PC-3 (cell line): Measurements from ENCODE around the gene DST. TPM values are rescaled to one million over a fixed set of nuclear protein-coding genes. Genes with fewer than 3 reads are reported as not detected.
A peak's percentile ranks its signal among the peaks of the same experiment; 100 is the strongest.

Experiments
- ATAC-seq: fragments of 200-7000 bp; cut with Tn5 transposase; 2 replicates; pipeline ENCODE4 v1.9.1; 2020; ENCODE audit warnings: mild to moderate bottlenecking, moderate library complexity
- BruUV-seq: library from RNA; stranded (reverse); fragments of 400-500 nt; replicated peaks from 2 replicates; lab custom pipeline; 2021; lab: Mats Ljungman, UMichigan
- CTCF ChIA-PET: fragments of 300-600 bp; sonication (Branson Sonifier 250); formaldehyde crosslinking; loops from one replicate; lab custom pipeline; 2022; ENCODE audit warnings: antibody characterized with exemption; lab: Charles Lee
- POLR2A ChIA-PET: fragments of 300-600 bp; sonication (Branson Sonifier 250); formaldehyde crosslinking; loops from one replicate; lab custom pipeline; 2022; ENCODE audit warnings: antibody characterized with exemption; ENCODE audit not compliant: unreplicated experiment; lab: Charles Lee
- DNase-seq: peaks from one replicate; pipeline ENCODE4 v3.0.0-alpha.2; 2015
- H2AFZ ChIP-seq: fragments of 300-600 bp; sonication (generic); 2 replicates; pipeline ENCODE4 v1.6.0; 2016; ENCODE audit warnings: antibody characterized with exemption, low read length
- H3F3A ChIP-seq: fragments of 300-600 bp; sonication (generic); one replicate; pipeline ENCODE4 v1.6.0; 2017; ENCODE audit warnings: antibody characterized with exemption, low read length, control low read depth, mild to moderate bottlenecking; ENCODE audit not compliant: unreplicated experiment
- H3K27ac ChIP-seq: fragments of 300-600 bp; sonication (generic); 2 replicates; pipeline ENCODE4 v1.5.1; 2016; ENCODE audit warnings: mild to moderate bottlenecking, low read length
- H3K27me3 ChIP-seq: fragments of 300-600 bp; sonication (generic); 2 replicates; pipeline ENCODE4 v1.6.1; 2016; ENCODE audit warnings: low read length, mixed read lengths
- H3K36me3 ChIP-seq: fragments of 300-600 bp; sonication (generic); 2 replicates; pipeline ENCODE4 v1.6.1; 2016; ENCODE audit warnings: low read depth, mixed run types, low read length, mixed read lengths
- H3K4me1 ChIP-seq: fragments of 300-600 bp; sonication (generic); 2 replicates; pipeline ENCODE4 v1.5.1; 2016; ENCODE audit warnings: low read length; ENCODE audit not compliant: insufficient read depth
- H3K4me2 ChIP-seq: fragments of 300-600 bp; sonication (generic); 2 replicates; pipeline ENCODE4 v1.6.0; 2016; ENCODE audit warnings: low read length
- H3K4me3 ChIP-seq: fragments of 300-600 bp; sonication (generic); 2 replicates; pipeline ENCODE4 v1.5.1; 2016; ENCODE audit warnings: mild to moderate bottlenecking, low read length, mixed read lengths
- H3K79me2 ChIP-seq: fragments of 300-600 bp; sonication (generic); 2 replicates; pipeline ENCODE4 v1.6.1; 2017; ENCODE audit warnings: low read length, mixed read lengths
- H3K9ac ChIP-seq: fragments of 300-600 bp; sonication (generic); 2 replicates; pipeline ENCODE4 v1.6.0; 2016; ENCODE audit warnings: mild to moderate bottlenecking, low read length
- H3K9me2 ChIP-seq: fragments of 300-600 bp; sonication (generic); replicated peaks from 2 replicates; pipeline ENCODE4 v1.6.1; 2016; ENCODE audit warnings: mixed run types, low read length, mixed read lengths
- H3K9me3 ChIP-seq: fragments of 300-600 bp; sonication (generic); 2 replicates; pipeline ENCODE4 v1.6.1; 2016; ENCODE audit warnings: low read length, mixed read lengths
- H4K20me1 ChIP-seq: fragments of 300-600 bp; sonication (generic); 2 replicates; pipeline ENCODE4 v1.6.1; 2016; ENCODE audit warnings: low read length, mixed read lengths
- CTCF ChIP-seq: fragments of 300-600 bp; sonication (generic); conservative IDR thresholded peaks from 2 replicates; pipeline ENCODE4 v1.5.1; 2017; ENCODE audit warnings: antibody characterized with exemption, low read depth, mild to moderate bottlenecking, low read length
- EZH2 ChIP-seq: fragments of 300-600 bp; sonication (generic); IDR thresholded peaks from one replicate; pipeline ENCODE4 v1.6.1; 2017; ENCODE audit warnings: antibody characterized with exemption, mild to moderate bottlenecking, low read length; ENCODE audit not compliant: unreplicated experiment
- EZH2phosphoT487 ChIP-seq: fragments of 300-600 bp; sonication (generic); IDR thresholded peaks from 2 replicates; pipeline ENCODE4 v1.6.1; 2018; ENCODE audit warnings: mild to moderate bottlenecking, antibody characterized with exemption, low read length, borderline replicate concordance
- intact Hi-C: fragments of 100-400 bp; cut with micrococcal nuclease; formaldehyde crosslinking; loops from 2 replicates; pipeline ENCODE4 v1.9.0; 2023
- total RNA-seq: library from RNA; depleted of rRNA; stranded (reverse); fragments of >200 nt; gene quantifications from 2 replicates; pipeline ENCODE4 v1.2.3, GENCODE V29; 2014

The DST gene
- total RNA-seq, 1 experiment from 2014 or later, result 81.5 TPM

GRCh38 chr6:56638760-56639159, 3.9 kb downstream of the DST start:
- H2AFZ ChIP-seq, result no peak overlapping the region
- no peaks in the 10 kb centered on the region for H3K9me3 ChIP-seq
- POLR2A ChIA-PET, result interaction anchor here (0.6 kb wide), 1 partner anchor 110 kb away, joined by 5 read pairs; no protein-coding TSS in a partner anchor
- H3K36me3 ChIP-seq, result peaks cover 23% of the 10 kb centered on the region
- TF ChIP-seq CTCF (no peak), EZH2phosphoT487 (no peak), EZH2 (no peak)
- no peak overlapping the region for H3K27ac ChIP-seq
- peaks cover 18% of the 10 kb centered on the region for H3K4me1 ChIP-seq
- CTCF ChIA-PET, result interaction anchor here (1.1 kb wide), 1 partner anchor 205 kb away, joined by 4 read pairs; no protein-coding TSS in a partner anchor
- H4K20me1 ChIP-seq, result no peaks in the 10 kb centered on the region
- no peak overlapping the region for H3K4me3 ChIP-seq
- no TSS peak for BruUV-seq
- H3K9me2 ChIP-seq, result no peaks in the 10 kb centered on the region
- DNase-seq, result no peak
- no peak overlapping the region for H3K4me2 ChIP-seq
- H3F3A ChIP-seq, result no peaks in the 10 kb centered on the region
- no peaks in the 10 kb centered on the region for H3K79me2 ChIP-seq
- intact Hi-C loops, result loop anchor here (5.0 kb wide), 1 partner anchor 214 kb away; no protein-coding TSS in a partner anchor
- no peak for ATAC-seq
- H3K27me3 ChIP-seq, result no peaks in the 10 kb centered on the region
- no peak overlapping the region for H3K9ac ChIP-seq

GRCh38 chr6:56637640-56638039, 5.0 kb downstream of the DST start:
- Histone ChIP-seq H2AFZ (no peak overlapping the region), H3K9me2 (no peaks in the 10 kb centered on the region), H3K27ac (no peak overlapping the region), H3K4me3 (no peak overlapping the region), H3K79me2 (no peaks in the 10 kb centered on the region), H3K4me2 (no peak overlapping the region), H3K9me3 (no peaks in the 10 kb centered on the region), H3K27me3 (no peaks in the 10 kb centered on the region), H4K20me1 (no peaks in the 10 kb centered on the region), H3K36me3 (peaks cover 25% of the 10 kb centered on the region), H3K9ac (no peak overlapping the region), H3F3A (no peaks in the 10 kb centered on the region), H3K4me1 (peaks cover 9% of the 10 kb centered on the region)
- no TSS peak for BruUV-seq
- POLR2A ChIA-PET, result interaction anchor here (0.5 to 0.7 kb wide), 2 partner anchors 254 to 644 kb away, joined by 3 to 10 read pairs; no protein-coding TSS in a partner anchor
- TF ChIP-seq EZH2, result no peak
- TF ChIP-seq CTCF, result peak; percentile 75
- peak; percentile 62 for ATAC-seq
- DNase-seq, result peak; percentile 87
- CTCF ChIA-PET, result interaction anchor here (0.6 to 1.1 kb wide), 15 partner anchors 15 to 206 kb away, joined by 3 to 5 read pairs (median 4); no protein-coding TSS in a partner anchor
- intact Hi-C loops, result loop anchor here (1.0 to 5.0 kb wide), 3 partner anchors 62 to 215 kb away; no protein-coding TSS in a partner anchor

GRCh38 chr6:56628105-56628504, 14.6 kb downstream of the DST start:
- no peak for ATAC-seq
- Histone ChIP-seq H3K9me2 (no peaks in the 10 kb centered on the region), H2AFZ (no peak overlapping the region), H3K27ac (no peak overlapping the region), H3K27me3 (no peaks in the 10 kb centered on the region), H3F3A (no peaks in the 10 kb centered on the region), H3K4me2 (no peak overlapping the region), H3K36me3 (peaks cover 24% of the 10 kb centered on the region), H4K20me1 (no peaks in the 10 kb centered on the region), H3K79me2 (no peaks in the 10 kb centered on the region), H3K9ac (no peak overlapping the region), H3K4me1 (peaks cover 6% of the 10 kb centered on the region), H3K9me3 (no peaks in the 10 kb centered on the region), H3K4me3 (no peak overlapping the region)
- CTCF ChIA-PET, result no interaction called here
- TF ChIP-seq EZH2 (no peak), CTCF (no peak), EZH2phosphoT487 (no peak)
- BruUV-seq, result no TSS peak
- intact Hi-C loops, result no loop called here
- POLR2A ChIA-PET, result no interaction called here
- DNase-seq, result no peak
